ENCODE results near the gene ADGRB3.
A peak's percentile ranks its signal among the peaks of the same experiment; 100 is the strongest.
"Not testable (repeated sequence)": the region's sequence is repeated elsewhere in the genome, so short reads cannot be mapped to it uniquely, and the experiment has no call there.

The ADGRB3 gene

GRCh38 chr6:68754681-68755213 lies 119.7 kb downstream of the ADGRB3 start:
- no peaks in the 10 kb centered on the region for H3K27me3 Mint-ChIP-seq
- H3K9me3 Mint-ChIP-seq, result no peaks in the 10 kb centered on the region
- CTCF ChIA-PET, result no interaction called here

GRCh38 chr6:68756454-68757375 lies 121.6 kb downstream of the ADGRB3 start:
- no peaks in the 10 kb centered on the region for H3K27me3 Mint-ChIP-seq
- no peak overlapping the region for H3K4me3 Mint-ChIP-seq
- CTCF ChIA-PET, result no interaction called here
- no peaks in the 10 kb centered on the region for H3K4me1 Mint-ChIP-seq
- no peaks in the 10 kb centered on the region for H3K36me3 Mint-ChIP-seq
- no peak overlapping the region for H3K27ac Mint-ChIP-seq
- H3K9me3 Mint-ChIP-seq, result no peaks in the 10 kb centered on the region
- no peak for DNase-seq

More at GRCh38 chr6:68754681-68755213, 119.7 kb downstream of the ADGRB3 start:
- Mint-ChIP-seq H3K4me1 (no peaks in the 10 kb centered on the region), H3K4me3 (no peak overlapping the region), H3K36me3 (no peaks in the 10 kb centered on the region), H3K27ac (no peak overlapping the region)
- no peak for DNase-seq

GRCh38 chr6:68757821-68758220 lies 122.7 kb downstream of the ADGRB3 start:
- Mint-ChIP-seq H3K4me3 (no peak overlapping the region), H3K27ac (no peak overlapping the region), H3K9me3 (no peaks in the 10 kb centered on the region), H3K36me3 (no peaks in the 10 kb centered on the region), H3K4me1 (no peaks in the 10 kb centered on the region), H3K27me3 (no peaks in the 10 kb centered on the region)
- no peak for DNase-seq
- CTCF ChIA-PET, result no interaction called here

- no peak for DNase-seq
- H3K4me3 Mint-ChIP-seq, result no peak overlapping the region
- H3K9me3 Mint-ChIP-seq, result no peaks in the 10 kb centered on the region
- CTCF ChIA-PET, result interaction anchor here (0.5 kb wide), 1 partner anchor 118 kb away, joined by 3 read pairs; no protein-coding TSS in a partner anchor
- H3K27ac Mint-ChIP-seq, result no peak overlapping the region
- H3K4me1 Mint-ChIP-seq, result no peaks in the 10 kb centered on the region
- no peaks in the 10 kb centered on the region for H3K27me3 Mint-ChIP-seq
- no peaks in the 10 kb centered on the region for H3K36me3 Mint-ChIP-seq
These were observed 123.5 kb downstream of the ADGRB3 start for GRCh38 chr6:68758559-68758958.

- no peak overlapping the region for H3K27ac Mint-ChIP-seq
- H3K4me1 Mint-ChIP-seq, result no peaks in the 10 kb centered on the region
- H3K9me3 Mint-ChIP-seq, result no peaks in the 10 kb centered on the region
- DNase-seq, result no peak
- no peaks in the 10 kb centered on the region for H3K27me3 Mint-ChIP-seq
- CTCF ChIA-PET, result interaction anchor here (1.0 kb wide), 1 partner anchor 123 kb away, joined by 4 read pairs; no protein-coding TSS in a partner anchor
- H3K36me3 Mint-ChIP-seq, result no peaks in the 10 kb centered on the region
- no peak overlapping the region for H3K4me3 Mint-ChIP-seq
These were observed 125.4 kb downstream of the ADGRB3 start for GRCh38 chr6:68760485-68760884.

- no peak overlapping the region for H3K27ac Mint-ChIP-seq
- DNase-seq, result no peak
- no peaks in the 10 kb centered on the region for H3K27me3 Mint-ChIP-seq
- H3K4me1 Mint-ChIP-seq, result no peaks in the 10 kb centered on the region
- CTCF ChIA-PET, result interaction anchor here (1.0 kb wide), 1 partner anchor 123 kb away, joined by 4 read pairs; no protein-coding TSS in a partner anchor
- no peaks in the 10 kb centered on the region for H3K36me3 Mint-ChIP-seq
- H3K4me3 Mint-ChIP-seq, result no peak overlapping the region
- no peaks in the 10 kb centered on the region for H3K9me3 Mint-ChIP-seq
These were observed 126.0 kb downstream of the ADGRB3 start for GRCh38 chr6:68760941-68761676.

GRCh38 chr6:68761985-68762384 lies 126.9 kb downstream of the ADGRB3 start:
- no peaks in the 10 kb centered on the region for H3K36me3 Mint-ChIP-seq
- DNase-seq, result no peak
- no peaks in the 10 kb centered on the region for H3K4me1 Mint-ChIP-seq
- H3K9me3 Mint-ChIP-seq, result no peaks in the 10 kb centered on the region
- no peak overlapping the region for H3K27ac Mint-ChIP-seq
- H3K27me3 Mint-ChIP-seq, result no peaks in the 10 kb centered on the region
- CTCF ChIA-PET, result no interaction called here
- no peak overlapping the region for H3K4me3 Mint-ChIP-seq

- no peaks in the 10 kb centered on the region for H3K4me1 Mint-ChIP-seq
- no peak overlapping the region for H3K27ac Mint-ChIP-seq
- H3K4me3 Mint-ChIP-seq, result no peak overlapping the region
- no peaks in the 10 kb centered on the region for H3K36me3 Mint-ChIP-seq
- H3K27me3 Mint-ChIP-seq, result no peaks in the 10 kb centered on the region
- DNase-seq, result no peak
- CTCF ChIA-PET, result no interaction called here
- H3K9me3 Mint-ChIP-seq, result no peaks in the 10 kb centered on the region
These were observed 136.3 kb downstream of the ADGRB3 start for GRCh38 chr6:68771426-68771825.

GRCh38 chr6:68774843-68775242 lies 139.8 kb downstream of the ADGRB3 start:
- Mint-ChIP-seq H3K27me3 (no peaks in the 10 kb centered on the region), H3K4me3 (no peak overlapping the region), H3K36me3 (no peaks in the 10 kb centered on the region), H3K27ac (no peak overlapping the region), H3K4me1 (no peaks in the 10 kb centered on the region), H3K9me3 (no peaks in the 10 kb centered on the region)
- no peak for DNase-seq
- CTCF ChIA-PET, result no interaction called here

- Mint-ChIP-seq H3K27me3 (no peaks in the 10 kb centered on the region), H3K9me3 (no peaks in the 10 kb centered on the region), H3K4me1 (no peaks in the 10 kb centered on the region), H3K36me3 (no peaks in the 10 kb centered on the region), H3K27ac (no peak overlapping the region), H3K4me3 (no peak overlapping the region)
- CTCF ChIA-PET, result no interaction called here
- DNase-seq, result no peak
These were observed 141.3 kb downstream of the ADGRB3 start for GRCh38 chr6:68776354-68776753.

GRCh38 chr6:68777956-68778355 lies 142.9 kb downstream of the ADGRB3 start:
- Mint-ChIP-seq H3K9me3 (no peaks in the 10 kb centered on the region), H3K36me3 (no peaks in the 10 kb centered on the region), H3K27me3 (no peaks in the 10 kb centered on the region), H3K4me1 (no peaks in the 10 kb centered on the region), H3K27ac (no peak overlapping the region), H3K4me3 (no peak overlapping the region)
- DNase-seq, result no peak
- CTCF ChIA-PET, result interaction anchor here (1.1 kb wide), 1 partner anchor 140 kb away, joined by 3 read pairs; no protein-coding TSS in a partner anchor

GRCh38 chr6:68778356-68779020 lies 143.4 kb downstream of the ADGRB3 start:
- CTCF ChIA-PET, result interaction anchor here (1.2 kb wide), 1 partner anchor 140 kb away, joined by 4 read pairs; no protein-coding TSS in a partner anchor
- no peak overlapping the region for H3K27ac Mint-ChIP-seq

GRCh38 chr6:68779366-68779765 lies 144.3 kb downstream of the ADGRB3 start:
- Mint-ChIP-seq H3K27me3 (no peaks in the 10 kb centered on the region), H3K4me3 (no peak overlapping the region), H3K36me3 (no peaks in the 10 kb centered on the region), H3K4me1 (no peaks in the 10 kb centered on the region), H3K9me3 (no peaks in the 10 kb centered on the region), H3K27ac (no peak overlapping the region)
- CTCF ChIA-PET, result interaction anchor here (1.2 kb wide), 1 partner anchor 141 kb away, joined by 4 read pairs; no protein-coding TSS in a partner anchor
- no peak for DNase-seq

More at GRCh38 chr6:68778356-68779020, 143.4 kb downstream of the ADGRB3 start:
- peak; percentile 19 for DNase-seq
- Mint-ChIP-seq H3K36me3 (no peaks in the 10 kb centered on the region), H3K27me3 (no peaks in the 10 kb centered on the region), H3K9me3 (no peaks in the 10 kb centered on the region), H3K4me1 (no peaks in the 10 kb centered on the region), H3K4me3 (no peak overlapping the region)

- H3K27ac Mint-ChIP-seq, H3K4me1 Mint-ChIP-seq, H3K4me3 Mint-ChIP-seq, H3K9me3 Mint-ChIP-seq, H3K36me3 Mint-ChIP-seq, CTCF ChIA-PET, H3K27me3 Mint-ChIP-seq, DNase-seq: not testable (repeated sequence)
These were observed 155.0 kb downstream of the ADGRB3 start for GRCh38 chr6:68790128-68790527.

Measured in activated naive CD4-positive, alpha-beta T cell treated with anti-CD3 and anti-CD28 coated beads, Interleukin-2, amount 10 ng/mL, durations not matched to agents 7 days and 5 days (primary cell).